IMR-90 (cell line): ENCODE results near the gene PRSS16.

Experiments
- CTCF ChIP-seq: conservative IDR thresholded peaks from 2 replicates; pipeline ENCODE4 v1.5.1; 2012; ENCODE audit warnings: mild to moderate bottlenecking, low read depth, low read length, improper control_type of control experiment
- FOS ChIP-seq: fragments of 150-350 bp; IDR thresholded peaks from 2 replicates; pipeline ENCODE4 v1.6.1; 2016; ENCODE audit warnings: low read depth, low read length
- MAFK ChIP-seq: IDR thresholded peaks from 2 replicates; pipeline ENCODE4 v1.6.1; 2012; ENCODE audit warnings: low read depth, low read length, improper control_type of control experiment
- POLR2A ChIP-seq: IDR thresholded peaks from 2 replicates; pipeline ENCODE4 v1.6.1; 2012; ENCODE audit warnings: mild to moderate bottlenecking, low read depth, low read length
- RAD21 ChIP-seq: IDR thresholded peaks from 2 replicates; pipeline ENCODE4 v1.6.1; 2012; ENCODE audit warnings: low read length, improper control_type of control experiment
- RCOR1 ChIP-seq: IDR thresholded peaks from 2 replicates; pipeline ENCODE4 v1.6.1; 2012; ENCODE audit warnings: mild to moderate bottlenecking, low read length, improper control_type of control experiment; ENCODE audit not compliant: insufficient replicate concordance
- RFX5 ChIP-seq: IDR thresholded peaks from 2 replicates; pipeline ENCODE4 v1.8.0; 2012; ENCODE audit warnings: low read depth, mild to moderate bottlenecking, low read length, moderate library complexity

- no peak for TF ChIP-seq POLR2A
- TF ChIP-seq CTCF, result peak; percentile 23; the same call in 1 of the 2 replicates
- TF ChIP-seq RAD21, result no peak
- no peak for TF ChIP-seq RFX5
- no peak for TF ChIP-seq RCOR1
- TF ChIP-seq MAFK, result no peak
- no peak for TF ChIP-seq FOS
Measured at GRCh38 chr6:27251606-27252251, 4.2 kb downstream of the PRSS16 start.
